Stimulated activated CD4-positive, alpha-beta T cell treated with anti-CD3 and anti-CD28 coated beads, Interleukin-15, amount 100 ng/mL, for 24 hours (primary cell): Measurements from ENCODE around the gene ETV7.
A peak's percentile ranks its signal among the peaks of the same experiment; 100 is the strongest.
"Not testable (repeated sequence)": the region's sequence is repeated elsewhere in the genome, so short reads cannot be mapped to it uniquely, and the experiment has no call there.

Experiments
- DNase-seq: peaks from one replicate; pipeline ENCODE4 v3.0.0-alpha.2; 2020

Gene ETV7

DNA sequence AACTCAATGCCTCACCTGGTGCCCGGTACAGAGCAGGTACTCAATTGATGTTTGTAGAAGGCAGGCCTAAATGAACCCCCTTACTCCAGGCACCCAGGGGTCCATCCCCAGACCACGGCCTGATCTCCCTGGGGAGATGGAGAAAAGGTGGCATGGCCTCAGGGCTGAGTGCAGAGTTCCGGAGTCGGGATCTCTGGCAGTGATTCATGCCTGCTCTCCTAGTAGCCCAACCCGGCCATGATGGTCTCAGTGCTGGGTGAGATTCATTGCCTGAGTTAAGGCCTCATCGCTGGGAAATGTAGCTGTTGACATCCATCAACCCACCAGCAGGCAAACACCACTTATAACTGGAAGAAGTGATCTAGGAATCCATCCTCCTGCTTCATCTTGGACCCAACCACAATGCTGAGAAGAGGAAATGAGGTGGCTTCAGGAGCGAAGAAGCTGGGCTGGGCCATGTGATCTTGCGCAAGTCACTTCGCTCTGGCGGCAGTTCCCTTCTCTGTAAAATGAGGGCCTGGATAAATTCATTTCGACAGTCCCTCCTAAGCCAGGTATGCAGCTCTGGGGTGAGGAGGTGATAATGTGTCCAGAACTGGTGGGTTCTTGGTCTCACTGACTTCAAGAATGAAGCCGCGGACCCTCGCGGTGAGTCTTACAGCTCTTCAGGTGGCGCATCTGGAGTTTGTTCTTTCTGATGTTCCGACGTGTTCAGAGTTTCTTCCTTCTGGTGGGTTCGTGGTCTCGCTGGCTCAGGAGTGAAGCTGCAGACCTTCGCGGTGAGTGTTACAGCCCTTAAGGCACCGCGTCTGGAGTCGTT, 24.7 kb downstream of the ETV7 start:
- no peak for DNase-seq

DNA sequence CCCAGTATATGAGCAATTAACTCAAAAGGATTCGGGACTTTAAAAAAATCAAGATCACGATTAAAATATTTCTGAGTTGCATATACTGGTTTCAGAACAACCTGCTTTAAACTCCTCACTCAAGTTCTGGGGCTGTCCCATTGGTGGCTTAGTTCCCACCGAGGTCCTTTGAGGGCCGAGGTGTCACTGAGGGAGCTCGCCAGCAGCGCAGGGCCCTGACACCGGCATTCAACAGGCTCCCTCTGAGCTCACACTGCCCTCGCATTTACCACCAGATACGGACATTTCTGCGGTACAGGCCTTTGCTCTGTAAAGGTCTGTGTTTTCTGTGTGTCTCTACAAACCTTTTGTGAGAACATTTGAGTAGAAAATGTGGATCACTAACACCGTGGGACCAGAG, 26.4 kb downstream of the ETV7 start:
- DNase-seq, result no peak

DNA sequence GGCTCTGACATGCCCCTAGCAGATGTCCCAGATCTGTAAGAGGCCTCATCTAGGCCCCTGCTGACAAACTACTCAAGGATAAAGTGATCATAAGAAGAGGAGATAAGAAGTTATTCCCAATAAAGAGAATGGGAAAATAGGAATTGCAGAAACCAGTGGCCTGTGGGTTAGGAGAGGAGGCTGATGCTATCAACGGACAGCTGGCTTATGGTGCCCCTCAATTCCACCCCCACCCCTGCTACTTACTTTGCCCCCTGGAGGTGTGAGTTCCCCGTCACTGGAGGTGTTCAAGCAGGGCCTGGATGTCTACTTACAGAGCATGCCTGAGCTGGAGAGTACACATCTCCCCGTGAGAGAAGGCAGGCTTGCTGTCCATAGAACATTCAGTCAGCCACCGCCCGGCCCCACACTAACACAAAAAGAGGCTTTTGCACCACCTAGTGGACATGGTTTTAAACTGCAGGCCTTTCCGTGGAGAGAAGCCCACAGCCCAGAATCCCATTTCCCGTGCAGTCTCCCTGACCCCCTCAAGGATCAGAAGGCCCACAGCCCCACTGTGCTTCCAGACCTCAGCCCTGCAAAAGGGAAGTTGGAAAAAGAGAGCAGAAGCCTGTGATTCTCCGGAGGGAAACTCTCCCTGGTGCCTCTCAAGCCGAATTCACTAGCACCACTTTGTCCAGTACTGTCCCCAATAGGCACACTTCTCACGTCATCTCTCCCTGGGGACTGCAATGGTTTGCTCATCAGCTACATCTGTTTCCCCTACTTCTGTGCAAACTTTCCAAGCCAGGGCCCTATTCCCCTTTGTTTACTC, 27.0 kb downstream of the ETV7 start:
- peak; percentile 77 for DNase-seq

DNA sequence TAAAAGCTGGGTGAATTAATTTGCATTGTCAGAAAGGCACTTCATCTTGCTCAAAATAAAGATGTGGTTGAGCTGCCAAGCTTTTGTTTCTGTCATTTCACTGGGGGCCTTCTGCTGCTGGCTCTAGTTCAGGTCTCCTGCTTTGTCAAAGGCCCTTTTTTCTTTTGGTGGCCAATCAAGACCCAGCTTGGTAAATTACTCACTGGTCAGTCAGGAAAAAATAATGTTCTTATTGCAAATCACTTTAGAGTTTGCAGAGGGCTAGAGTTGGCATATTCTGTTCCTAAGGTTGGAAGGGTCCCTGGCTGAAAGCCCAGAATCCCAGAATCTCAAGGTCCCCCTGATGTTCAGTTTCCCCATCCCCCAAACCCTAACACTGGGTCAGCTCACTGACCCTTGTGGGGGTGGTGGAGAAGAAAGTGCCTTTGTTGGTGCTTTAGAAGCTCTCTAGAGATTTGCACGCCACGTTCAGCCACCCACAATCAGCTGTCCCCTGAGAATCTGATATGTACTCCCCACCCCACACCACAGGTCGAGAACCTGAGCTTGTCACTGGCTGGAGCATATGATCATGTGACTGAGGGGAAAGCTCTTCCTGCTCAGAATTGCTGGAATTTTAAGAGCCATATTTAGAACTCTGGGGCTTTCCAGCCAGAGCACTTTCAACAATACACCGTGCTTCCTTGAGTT, 29.1 kb downstream of the ETV7 start:
- DNase-seq, result no peak

DNA sequence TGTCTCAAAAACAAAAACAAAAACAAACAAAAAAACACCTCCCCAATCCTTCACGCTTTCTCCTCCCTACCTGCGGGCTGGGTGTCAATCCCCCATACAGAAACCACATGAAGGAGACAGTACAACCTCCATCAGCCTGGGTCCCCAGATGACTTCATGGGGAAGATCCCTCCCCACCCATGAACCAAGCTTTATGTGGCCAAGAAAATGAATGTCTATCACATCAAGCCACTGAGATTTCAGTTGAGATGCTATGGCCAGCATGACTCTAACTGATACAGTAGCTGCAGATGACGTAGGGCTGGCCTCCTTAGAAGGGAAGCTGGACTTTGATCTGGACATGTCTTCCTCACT, 29.6 kb downstream of the ETV7 start:
- no peak for DNase-seq

DNA sequence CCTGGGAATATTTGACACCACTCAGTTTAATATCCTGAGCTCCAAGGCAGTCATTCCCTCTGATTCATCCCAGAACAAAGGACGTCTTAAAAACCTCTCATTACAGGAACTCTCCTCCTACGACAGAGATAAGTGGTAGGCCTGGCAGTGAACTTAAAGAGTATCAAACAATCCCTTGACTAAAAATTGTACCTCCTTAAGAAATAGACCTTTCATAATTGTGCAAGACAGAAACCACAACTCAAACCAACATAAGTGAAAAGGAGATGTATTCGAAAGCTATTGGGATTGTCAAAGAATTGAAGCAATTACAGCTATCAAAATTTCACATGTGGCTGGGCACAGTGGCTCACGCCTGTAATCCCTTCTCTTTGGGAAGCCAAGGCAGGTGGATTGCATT, 31.6 kb downstream of the ETV7 start:
- no peak for DNase-seq

DNA sequence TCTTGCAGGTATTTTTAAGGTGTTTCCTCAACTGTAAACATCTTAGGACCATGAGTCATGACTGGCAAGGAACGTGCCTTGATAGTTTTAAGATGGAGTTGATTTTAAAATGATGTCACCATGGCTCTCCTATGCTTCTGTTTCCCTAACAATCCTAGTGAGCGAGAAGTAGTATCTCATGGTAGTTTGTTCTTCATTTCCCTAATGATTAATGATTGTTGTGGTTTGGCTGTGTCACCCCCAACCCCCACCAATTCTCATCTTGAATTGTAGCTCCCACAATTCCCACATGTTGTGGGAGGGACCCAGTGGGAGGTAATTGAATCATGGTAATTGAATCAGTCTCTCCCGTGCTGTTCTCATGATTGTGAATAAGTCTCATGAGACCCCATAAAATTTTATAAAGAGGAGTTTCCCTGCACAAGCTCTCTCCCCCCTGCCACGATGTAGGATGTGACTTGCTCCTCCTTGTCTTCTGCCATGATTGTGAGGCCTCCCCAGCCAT, 34.0 kb downstream of the ETV7 start:
- DNase-seq, result no peak

DNA sequence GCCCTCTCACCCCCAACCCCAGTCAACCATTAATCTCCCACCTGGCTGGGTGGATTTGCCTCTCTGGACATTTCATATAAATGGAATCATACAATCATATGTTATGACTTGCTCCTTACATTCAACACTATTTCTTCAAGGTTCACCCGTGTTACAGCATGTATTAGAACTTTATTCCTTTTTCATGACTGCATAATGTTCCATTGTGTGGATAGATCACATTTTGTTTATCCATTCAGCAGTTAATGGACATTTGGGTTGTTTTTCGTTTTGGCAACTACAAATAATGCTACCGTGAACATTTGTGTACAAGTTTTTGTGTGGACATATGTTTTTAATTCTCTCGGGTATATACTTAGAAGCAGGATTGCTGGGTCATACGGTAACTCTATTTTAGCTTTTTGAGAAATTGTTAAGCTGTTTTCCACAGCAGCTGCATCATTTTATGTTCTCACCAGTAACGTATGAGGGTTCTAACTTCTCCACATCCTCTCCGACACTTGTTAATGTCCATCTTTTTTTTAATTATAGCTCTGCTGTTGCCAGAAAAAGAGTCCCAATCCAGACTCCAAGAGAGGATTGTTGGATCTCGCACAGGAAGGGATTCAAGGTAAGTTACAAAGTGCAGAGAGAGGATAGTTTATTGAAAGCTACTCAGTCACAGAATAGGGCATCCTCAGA, 34.9 kb downstream of the ETV7 start:
- DNase-seq, result no peak

DNA sequence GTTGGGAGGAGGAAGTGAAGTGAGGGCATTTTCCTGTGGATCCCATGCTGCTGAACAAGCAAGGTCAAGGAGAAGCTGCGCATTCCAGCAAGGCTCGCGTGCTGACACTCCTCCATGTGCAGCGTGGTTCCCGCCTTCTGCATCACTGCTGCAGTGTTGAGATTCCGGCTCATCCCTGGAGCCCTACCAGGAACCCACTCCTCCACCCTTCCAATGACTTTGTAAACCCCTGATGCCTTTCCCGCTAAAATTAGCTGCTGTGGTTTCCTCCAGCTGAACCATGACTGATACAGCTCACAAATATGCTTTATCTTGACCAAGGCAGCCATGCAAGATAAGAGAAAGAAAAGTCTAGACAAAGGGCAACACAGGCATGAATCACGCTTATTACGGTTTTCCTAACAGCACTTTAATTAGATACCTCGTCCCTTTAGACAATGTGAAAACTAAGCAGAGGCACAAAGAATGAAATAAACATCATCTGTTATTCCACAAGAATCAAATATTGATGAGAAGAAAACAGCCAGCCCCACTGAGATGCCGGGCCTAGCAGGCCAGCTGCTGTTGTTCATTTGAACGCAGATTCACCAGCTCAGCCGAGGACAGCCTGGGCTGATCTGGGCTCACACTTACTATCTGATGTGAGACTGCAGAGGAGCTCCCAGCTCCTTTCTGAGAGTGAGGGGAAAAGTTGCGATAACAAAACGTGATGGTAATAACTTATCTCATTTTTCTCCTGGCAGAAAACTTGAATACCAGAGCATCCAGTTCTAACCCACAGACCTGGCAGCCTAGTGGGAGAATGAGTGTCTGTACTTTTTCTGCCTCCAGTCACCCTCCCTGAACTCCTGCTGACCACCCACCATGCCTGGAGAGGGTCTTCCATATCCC, 36.5 kb downstream of the ETV7 start:
- DNase-seq, result no peak

DNA sequence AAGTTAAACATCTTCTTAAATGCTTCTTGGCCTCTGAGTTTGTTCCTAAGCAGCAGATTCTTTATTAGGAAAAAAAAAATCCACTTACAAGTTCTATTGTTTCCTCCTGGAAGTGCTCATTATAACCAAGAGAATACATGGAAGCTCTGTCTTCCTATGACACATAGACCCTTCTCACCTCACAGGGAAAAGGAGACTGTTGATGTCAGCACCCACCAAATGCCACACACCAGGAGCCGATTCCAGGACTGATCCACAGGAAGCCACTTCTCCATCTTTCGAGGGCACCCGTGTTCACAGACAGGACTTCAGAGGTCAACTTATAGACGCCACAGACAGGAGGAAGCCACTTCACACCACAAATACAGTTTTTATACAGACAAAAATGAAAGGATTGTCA, 37.4 kb downstream of the ETV7 start:
- no peak for DNase-seq

DNA sequence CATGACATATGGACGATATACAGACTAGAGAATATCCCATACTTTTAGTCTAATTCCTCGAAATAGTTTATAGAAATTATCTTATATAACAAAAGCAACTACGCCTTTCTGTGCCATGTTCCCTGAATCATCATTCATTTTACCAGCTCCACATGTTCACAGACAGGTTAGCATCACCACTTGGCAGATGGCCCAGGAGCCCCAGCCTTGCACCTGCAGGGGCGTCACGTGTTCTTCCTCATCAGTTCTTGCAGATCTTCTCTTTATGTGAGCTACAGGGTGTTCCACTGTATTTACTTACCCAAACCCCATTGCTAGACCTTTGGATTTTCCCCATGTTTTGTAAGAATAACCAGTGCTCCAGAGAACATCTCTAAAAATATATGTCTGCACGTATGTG, 38.2 kb downstream of the ETV7 start:
- DNase-seq, result no peak

DNA sequence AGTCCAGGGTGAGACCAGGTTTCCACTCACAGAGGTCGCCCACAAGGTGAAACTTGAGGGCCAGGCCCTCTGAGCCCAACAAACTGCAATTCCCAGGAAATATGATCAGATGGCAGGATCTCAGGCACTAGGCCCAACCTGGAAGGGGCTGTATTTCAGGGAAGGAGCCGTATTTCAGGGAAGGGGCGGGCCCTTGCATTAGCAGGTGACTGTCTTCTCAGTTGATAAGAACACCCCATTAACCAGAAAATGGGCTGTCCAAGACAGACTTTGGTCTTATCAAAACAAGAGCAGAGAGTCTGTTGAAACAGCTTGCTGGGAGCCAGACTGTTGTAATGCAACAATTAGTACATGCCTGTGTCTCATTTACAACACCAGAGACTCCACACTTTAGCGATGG, 39.8 kb downstream of the ETV7 start:
- no peak for DNase-seq

DNA sequence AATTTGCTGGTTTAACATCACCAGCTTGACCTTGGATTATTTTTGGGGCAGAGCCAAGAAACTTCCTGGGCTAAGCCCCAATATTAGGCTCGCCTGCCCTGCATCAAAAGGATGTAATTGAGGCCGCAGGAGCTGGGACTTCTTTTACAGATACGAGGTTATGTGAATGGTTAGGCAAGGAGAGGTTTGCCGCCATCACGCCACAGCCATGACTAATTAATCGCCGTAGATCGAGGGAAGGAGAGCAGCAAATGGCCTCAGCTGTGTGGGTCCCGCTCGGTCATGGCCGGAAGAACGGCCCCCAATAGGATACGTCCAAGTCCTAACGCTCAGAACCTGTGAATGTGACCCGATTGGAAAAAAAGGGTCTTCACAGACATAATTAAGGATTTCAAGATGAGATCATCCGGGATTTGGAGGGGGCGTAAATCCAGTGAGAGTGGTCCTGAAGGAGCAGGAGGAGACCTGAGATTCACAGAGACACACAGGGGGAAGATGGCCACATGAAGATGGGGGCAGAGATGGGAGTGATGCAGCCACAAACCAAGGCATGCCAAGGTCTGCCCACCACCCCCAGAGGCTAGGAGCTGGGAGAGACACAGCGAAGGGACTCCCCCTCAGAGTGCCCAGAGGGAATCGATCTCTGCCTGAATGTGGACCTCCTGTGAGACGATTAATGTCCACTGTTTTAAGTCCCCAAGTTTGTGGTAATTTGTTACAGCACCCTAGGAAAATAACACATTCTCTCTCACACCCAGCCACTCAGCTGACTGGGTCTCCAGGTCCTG, 40.8 kb downstream of the ETV7 start:
- no peak for DNase-seq

DNA sequence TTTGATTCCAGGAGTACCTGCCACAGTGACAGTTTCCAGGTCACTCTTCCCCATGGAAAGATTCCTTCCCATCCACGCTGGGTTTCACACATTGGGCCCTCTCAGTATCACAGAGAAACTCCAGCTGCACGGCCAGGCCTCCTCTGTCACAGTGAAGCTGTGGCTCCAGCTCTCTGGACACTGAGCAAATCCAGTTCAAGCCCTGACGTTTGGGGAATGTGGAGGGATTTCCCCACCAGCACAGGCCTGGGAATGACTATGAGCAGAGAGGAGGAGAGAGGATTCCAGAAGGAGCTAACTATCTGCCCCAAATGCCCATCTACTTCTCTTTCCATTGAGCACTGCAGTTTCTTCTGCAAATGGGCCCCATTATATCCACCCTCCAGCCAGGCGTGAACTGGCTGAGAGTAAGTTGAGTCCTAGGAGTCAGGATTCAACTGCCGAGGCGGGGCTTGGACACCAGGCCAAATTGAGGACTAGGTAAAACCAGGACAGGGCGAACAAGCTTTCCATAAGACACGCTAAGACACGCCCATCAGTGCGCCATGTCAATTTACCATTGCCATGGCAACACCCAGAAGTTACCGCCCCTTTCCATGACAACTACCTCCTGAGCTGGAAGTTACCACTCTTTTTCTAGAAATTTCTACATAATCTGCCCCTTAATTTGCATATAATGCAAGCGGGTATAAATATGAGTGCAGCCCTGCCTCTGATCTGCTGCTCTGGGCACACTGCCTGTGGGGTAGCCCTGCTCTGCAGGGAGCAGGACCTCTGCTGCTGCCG, 41.6 kb downstream of the ETV7 start:
- no peak for DNase-seq

DNA sequence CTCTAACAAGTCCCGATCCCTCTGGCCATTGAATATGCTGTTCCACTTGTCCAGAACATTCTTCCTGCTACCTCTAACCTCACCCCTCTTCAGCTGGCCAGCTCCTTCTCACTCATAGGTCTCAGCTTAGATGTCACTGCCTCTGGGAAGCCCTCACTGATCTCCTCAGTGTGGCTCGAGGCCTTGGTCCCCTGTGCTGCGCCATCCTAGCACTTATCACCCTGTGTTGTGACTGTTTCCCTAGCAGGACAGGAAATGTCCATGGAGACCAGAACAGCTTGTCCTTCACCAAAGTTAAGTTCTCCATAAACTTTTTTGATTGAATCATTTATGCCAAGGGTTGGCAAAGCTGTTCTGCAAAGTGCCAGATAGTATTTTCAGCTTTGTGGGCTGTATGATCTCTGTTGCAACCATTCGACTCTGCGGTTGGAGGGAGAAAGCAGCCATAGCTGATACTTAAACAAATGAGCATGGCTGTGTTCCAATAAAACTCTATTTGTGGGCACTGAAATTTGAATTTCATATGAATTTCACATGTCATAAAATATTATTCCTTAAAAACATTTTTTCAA, 44.3 kb downstream of the ETV7 start:
- DNase-seq, result no peak

DNA sequence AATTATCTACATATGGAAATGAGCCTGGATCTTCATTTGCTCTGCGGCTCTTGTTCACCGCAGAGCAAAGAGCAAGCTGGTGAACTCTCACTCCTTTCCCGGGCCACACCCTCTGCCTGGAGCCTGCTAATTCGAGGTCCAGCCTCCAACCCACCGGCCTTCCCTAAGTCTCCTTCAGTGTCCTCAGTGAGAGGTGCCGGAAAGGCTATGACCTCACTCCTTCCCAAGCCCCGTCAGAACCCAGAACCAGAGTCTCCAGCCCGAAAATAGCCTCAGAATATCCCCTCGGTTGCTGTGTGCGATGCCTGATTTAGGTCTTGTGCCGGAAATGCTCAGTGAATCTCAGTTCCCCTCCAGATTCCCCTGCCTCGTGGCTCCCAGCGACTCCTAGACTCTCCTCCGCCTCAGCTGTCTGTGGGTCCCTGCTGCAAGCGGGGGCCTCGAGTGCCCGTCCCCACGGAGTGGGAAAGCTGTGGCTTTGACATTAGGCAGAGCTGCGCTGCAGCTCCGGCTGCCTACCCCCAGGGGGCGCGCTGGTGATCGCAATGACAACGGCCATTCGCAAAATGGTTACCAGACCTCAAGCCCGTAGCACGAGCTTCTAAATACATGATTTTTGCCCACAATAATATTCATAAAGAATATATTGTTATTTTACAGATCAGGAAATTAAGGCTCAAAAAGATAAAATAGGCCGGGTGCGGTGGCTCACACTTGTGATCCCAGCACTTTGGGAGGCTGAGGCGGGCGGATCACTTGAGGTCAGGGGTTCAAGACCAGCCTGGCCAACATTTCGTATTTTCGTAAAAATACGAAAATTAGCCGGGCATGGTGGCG, 46.6 kb downstream of the ETV7 start:
- DNase-seq, result peak; percentile 83

DNA sequence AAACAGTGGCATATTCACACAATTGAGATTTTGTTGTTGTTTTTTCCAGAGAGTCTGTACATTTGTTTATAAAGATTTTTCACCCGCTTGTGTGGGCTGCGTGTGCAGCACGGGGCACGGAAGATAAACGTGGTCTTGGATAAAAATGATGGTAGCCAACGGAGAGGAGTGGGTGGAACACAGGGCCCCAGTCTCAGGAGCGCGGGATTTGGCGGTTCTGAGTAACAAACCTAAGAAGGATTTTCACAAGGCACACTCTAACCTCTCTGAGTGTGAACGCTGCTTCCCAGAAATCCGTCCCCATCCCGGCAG, 47.2 kb downstream of the ETV7 start:
- no peak for DNase-seq

DNA sequence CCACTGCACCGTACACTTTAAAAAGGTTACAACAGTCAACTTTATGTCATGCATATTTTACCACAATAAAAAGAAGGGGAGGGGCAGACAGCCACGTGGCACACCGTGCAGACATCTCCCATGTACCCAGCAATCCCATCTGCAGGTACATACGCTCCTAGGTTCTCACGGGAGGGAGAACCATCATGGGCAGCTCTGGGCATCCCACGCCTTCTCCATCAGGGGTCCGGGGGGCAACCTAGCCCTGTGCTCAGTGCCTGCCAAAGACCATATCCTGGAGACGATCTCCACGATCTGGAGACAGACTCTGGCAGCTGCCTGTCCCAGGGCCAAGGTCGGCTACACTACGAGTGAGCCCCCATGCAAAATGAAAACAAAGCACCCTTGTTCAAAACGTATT, 48.3 kb downstream of the ETV7 start:
- no peak for DNase-seq

DNA sequence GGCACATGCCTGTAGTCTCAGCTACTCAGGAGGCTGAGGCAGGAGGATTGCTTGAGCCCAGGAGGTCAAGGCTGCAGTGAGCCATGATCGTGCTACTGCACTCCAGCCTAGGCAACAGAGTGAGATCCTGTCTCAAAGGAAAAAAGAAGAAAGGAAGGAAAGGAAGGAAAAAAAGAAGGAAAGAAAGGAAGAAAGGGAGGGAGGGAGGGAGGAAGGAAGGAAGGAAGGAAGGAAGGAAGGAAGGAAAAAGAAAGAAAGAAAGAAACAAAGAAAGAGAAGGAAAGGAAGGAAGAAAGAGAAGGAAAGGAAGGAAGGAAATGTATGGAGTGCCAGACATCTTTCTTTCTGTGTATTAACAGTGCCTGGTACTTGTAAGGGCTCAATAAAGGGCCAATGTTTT, 49.2 kb downstream of the ETV7 start:
- DNase-seq, result not testable (repeated sequence)
